ENCODE results near the gene CADM4.
A peak's percentile ranks its signal among the peaks of the same experiment; 100 is the strongest.
"Not testable (repeated sequence)": the region's sequence is repeated elsewhere in the genome, so short reads cannot be mapped to it uniquely, and the experiment has no call there.

The CADM4 gene

GRCh38 chr19:43639519-43640423, at the start of gene CADM4:
TSS of gene CADM4 (minus strand) at chr19:43639850. CDS start at chr19:43639790, 60 bp downstream.
- no peak for DNase-seq

- DNase-seq: peak; percentile 89
Observed at GRCh38 chr19:43688059-43688701, 48.5 kb upstream of the CADM4 start.

GRCh38 chr19:43687660-43687997, 48.0 kb upstream of the CADM4 start:
- DNase-seq: peak; percentile 22

- DNase-seq: peak; percentile 52
Observed at GRCh38 chr19:43684326-43684725, 44.7 kb upstream of the CADM4 start.

- DNase-seq: no peak
Observed at GRCh38 chr19:43683905-43684304, 44.3 kb upstream of the CADM4 start.

- DNase-seq: peak; percentile 48
Observed at GRCh38 chr19:43682824-43683661, 43.4 kb upstream of the CADM4 start.

- not testable (repeated sequence) for DNase-seq
Observed at GRCh38 chr19:43682269-43682668, 42.6 kb upstream of the CADM4 start.

- peak; percentile 83 for DNase-seq
Observed at GRCh38 chr19:43681821-43682220, 42.2 kb upstream of the CADM4 start.

- no peak for DNase-seq
Observed at GRCh38 chr19:43678512-43679261, 39.0 kb upstream of the CADM4 start.

- DNase-seq: no peak
Observed at GRCh38 chr19:43675906-43676305, 36.3 kb upstream of the CADM4 start.

- DNase-seq: peak; percentile 76
Observed at GRCh38 chr19:43675269-43675879, 35.7 kb upstream of the CADM4 start.

GRCh38 chr19:43674596-43674995, 34.9 kb upstream of the CADM4 start:
- DNase-seq: peak; percentile 92

- DNase-seq: peak; percentile 99
Observed at GRCh38 chr19:43674183-43674582, 34.5 kb upstream of the CADM4 start.

- DNase-seq: peak; percentile 88
Observed at GRCh38 chr19:43673637-43674036, 34.0 kb upstream of the CADM4 start.

- peak; percentile 35 for DNase-seq
Observed at GRCh38 chr19:43672061-43672679, 32.5 kb upstream of the CADM4 start.

- peak; percentile 99 for DNase-seq
Observed at GRCh38 chr19:43668406-43669109, 28.9 kb upstream of the CADM4 start.

- no peak for DNase-seq
Observed at GRCh38 chr19:43667876-43668405, 28.3 kb upstream of the CADM4 start.

- no peak for DNase-seq
Observed at GRCh38 chr19:43667126-43667875, 27.7 kb upstream of the CADM4 start.

- DNase-seq: peak; percentile 85
Observed at GRCh38 chr19:43664018-43664417, 24.4 kb upstream of the CADM4 start.

GRCh38 chr19:43662487-43662886, 22.8 kb upstream of the CADM4 start:
- no peak for DNase-seq

Measured in inflammatory macrophage treated with lipopolysaccharide for 4 hours (primary cell).